Activated CD4-positive, alpha-beta T cell treated with anti-CD3 and anti-CD28 coated beads for 1 hour (primary cell): ENCODE data around the gene ADM5.

Experiments used
- DNase-seq: peaks from one replicate; pipeline ENCODE4 v3.0.0-alpha.2; 2020

The ADM5 gene, protein sequence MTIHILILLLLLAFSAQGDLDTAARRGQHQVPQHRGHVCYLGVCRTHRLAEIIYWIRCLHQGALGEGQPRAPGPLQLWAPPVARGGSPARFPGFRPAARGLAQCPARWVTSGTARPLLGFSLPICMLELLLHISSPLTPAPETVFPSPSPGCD

DNA sequence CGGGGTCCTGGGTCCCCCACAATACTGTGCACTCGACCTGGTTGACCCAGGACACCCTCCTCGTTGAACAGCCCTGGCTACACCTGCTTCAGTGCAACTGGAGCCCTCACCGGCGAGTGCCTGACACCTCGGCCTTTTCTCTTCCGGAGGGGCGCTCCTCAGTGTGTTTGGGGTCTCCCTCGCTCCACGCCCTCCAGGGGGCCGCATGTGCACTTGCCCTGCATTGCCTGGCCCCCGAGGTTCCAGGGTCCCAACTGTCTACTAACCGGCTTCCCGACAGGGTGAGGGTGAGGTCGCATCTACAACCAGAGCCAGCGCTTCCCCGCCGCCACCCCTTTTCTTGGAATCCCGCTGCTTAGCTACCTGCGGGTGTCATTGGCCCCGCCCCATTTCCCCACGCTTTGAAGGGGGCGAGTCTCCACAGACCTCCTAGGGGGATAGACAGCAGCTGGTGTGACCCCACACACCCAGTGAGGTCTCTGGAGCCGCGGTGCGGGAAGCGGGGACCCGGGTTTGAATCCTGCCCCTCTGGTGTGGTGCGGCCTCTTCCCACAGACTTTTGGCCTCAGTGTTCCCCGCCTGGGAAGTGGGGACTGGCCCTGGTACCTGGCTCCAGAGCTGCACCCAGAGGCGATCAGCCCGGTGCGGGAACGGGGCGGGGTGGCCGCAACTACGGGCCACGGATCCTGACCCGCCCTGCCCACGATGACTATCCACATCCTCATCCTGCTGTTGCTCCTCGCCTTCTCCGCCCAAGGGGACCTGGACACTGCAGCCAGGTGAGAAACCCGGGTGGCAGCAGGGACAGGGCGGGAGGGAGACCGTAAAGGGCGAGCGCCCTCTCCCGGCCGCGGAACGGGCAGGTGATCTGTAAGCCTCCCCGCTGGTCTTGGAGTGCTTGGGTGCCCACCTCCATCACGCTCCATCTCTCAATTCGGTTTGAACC, at the start of gene ADM5:
ADM5 (plus strand) TSS at position 462 of the 946 bp plus-strand sequence; CDS start at position 706, 244 bp downstream.
- no peak for DNase-seq

DNA sequence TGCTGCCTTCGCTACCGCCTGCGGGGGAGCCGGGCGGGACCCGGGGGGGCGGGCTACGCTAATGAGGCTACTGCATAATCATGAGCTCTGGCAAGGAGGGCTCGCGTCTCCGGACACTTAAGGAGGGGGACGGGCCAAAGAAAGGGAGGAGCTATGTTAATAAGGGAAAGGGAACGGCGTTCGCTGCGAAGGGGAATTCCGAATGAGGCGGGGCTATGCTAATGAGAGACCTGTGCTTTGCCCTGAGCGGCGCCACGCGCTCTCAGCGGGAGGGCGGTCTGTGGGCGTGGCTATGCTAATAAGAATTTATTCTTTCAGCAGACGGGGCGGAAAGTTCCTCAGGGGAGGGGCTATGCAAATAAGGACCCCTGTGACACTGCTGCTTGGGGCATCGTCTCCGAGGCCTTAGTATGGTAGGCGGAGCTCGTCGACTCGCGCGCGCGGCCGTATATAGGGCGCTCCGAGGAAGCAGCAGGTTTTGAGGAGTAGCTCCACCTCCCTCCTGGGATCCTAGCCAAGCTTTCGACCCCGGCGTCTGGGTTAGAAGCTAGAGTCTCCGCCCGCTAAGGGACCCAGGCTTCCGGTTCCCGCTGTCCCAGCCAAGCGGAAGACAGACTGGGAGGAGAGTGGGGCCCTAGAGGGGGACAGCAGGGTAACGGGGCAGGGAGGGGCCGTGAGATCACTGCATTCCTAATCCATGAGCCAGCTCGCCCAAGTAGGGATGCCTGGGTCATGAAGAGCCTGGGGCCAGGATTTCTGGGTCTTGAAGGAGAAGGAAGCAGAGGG, 49.1 kb upstream of the ADM5 start, which contains the start of gene RRAS:
RRAS (minus strand) TSS at position 31 of the 786 bp plus-strand sequence. CDS start 45 bp downstream, outside the sequence.
- DNase-seq: peak; percentile 99

DNA sequence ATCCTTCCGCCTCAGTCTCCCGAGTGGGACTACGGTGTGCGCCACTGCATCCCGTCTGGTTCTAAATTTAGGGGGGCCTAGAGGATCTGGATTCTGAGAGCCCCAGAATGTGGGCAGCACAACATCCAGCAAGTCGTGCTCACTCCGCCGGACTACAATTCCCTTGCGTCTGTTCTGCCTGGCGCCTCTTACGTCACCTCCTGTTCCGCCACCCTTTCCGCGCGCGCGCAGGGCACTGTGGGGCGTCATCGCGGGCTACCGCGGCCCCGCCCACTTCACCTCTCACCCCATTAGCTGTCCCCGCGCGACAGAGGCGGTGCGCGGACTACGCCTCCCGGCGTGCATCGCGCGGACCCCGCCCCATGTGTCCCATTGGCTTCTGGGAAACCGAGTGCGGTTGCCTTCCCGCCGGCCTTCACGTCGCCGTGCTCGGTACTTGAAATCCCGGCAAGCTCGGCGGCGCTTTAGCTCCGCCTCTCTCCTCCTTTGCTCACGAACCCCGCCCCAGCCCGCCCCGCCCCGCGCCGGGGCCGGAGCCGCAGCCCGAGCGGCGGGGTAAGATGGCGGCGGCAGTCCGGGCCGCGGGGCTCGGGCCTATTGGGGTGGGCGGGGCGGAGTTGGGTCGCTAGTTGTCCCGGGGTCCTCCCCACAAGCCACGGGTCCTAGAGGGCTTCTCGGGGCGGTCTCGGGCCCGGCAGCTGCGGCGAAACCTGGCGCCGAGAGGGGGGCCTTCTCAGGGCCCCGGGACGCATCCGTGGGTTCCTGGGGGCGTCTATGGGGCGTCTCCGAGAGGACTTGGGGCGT, 47.5 kb upstream of the ADM5 start, which contains the start of gene SCAF1:
SCAF1 (plus strand) TSS at position 522 of the 804 bp plus-strand sequence. CDS start 2,818 bp downstream, outside the sequence.
- peak; percentile 99 for DNase-seq

DNA sequence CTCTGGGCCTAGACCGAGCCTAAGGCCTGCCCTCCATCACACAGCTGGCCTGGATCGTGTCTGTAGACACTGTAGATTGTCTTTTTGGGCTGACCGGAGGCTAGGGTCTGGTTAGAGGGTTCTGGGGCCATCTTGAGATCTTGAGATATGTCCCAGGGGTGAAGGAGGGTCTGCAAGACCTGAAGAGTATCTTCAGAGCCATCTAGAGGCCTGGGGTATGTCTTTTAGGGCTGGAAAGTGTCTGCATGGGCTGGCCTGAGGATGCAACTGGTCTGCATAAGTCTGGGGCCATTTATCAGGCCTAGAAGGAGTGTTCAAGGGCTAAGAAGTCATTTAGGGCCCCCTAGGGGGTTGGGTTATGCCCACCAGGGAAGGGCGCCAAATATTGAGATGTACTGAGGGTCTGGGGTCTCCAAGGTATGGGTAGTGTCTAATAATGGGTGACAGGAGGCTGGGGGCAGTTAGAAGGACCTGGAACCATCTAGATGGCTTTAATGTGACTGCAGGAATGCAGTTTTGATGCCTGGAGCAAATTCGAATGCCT, 46.8 kb upstream of the ADM5 start:
- no peak for DNase-seq

DNA sequence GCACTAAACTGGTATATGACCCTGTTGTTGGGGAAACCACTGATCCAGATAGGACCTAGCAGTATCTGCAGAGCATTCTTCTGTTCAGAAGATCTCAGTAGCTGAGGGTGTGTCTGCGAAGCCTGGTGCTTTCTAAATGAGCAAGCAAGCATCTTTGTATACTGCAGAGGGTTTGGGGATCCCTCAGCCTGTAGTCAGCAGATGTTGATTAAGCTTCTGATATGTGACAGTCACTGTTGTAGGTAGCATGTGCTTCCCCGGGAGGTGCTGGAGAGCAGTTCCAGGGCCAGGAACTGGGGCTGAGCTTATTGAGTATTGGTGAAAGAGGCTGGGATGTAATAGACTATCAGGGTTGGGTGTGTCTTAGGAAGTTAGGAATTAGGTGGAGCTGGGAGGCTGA, 45.9 kb upstream of the ADM5 start:
- DNase-seq: no peak

DNA sequence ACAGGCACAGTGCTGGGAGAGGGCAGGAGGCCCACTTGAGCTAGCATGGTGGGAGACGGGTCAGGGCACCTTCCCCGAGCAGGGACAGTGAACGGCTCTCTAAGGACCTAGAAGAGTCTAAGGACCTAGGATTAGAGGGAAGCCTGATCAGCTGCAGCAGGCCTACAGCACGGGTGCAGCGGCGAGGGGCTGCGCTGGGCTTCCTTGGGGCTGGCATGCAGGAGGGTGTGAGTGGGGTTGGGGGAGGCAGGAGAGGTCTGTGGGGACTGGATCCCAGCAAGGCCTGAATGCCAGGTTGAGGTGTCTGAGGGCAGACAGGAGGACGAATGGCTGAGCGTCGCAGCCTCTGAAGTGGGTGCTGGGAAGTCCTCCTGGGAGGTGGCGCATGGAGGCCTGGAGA, 43.8 kb upstream of the ADM5 start:
- no peak for DNase-seq

DNA sequence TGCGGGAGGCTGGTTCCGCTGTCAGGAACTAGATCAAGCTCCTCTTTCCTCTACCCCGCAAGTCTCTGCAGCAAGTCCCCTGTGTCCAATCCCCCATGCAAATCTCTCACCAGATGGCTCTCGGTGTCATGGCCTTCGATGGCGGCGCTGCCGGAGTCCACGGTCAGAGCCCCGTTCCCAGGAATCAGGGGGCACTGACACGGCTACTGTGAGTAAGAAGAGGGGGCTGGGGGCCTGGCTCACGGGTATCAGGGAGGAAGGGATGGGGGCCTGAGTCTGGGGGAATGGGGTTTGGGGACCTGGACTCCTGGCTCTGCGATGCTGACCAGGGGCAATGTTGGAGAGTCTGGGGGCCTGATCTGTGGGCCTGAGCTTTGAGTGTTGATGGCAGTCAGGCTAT, 43.4 kb upstream of the ADM5 start:
- no peak for DNase-seq

DNA sequence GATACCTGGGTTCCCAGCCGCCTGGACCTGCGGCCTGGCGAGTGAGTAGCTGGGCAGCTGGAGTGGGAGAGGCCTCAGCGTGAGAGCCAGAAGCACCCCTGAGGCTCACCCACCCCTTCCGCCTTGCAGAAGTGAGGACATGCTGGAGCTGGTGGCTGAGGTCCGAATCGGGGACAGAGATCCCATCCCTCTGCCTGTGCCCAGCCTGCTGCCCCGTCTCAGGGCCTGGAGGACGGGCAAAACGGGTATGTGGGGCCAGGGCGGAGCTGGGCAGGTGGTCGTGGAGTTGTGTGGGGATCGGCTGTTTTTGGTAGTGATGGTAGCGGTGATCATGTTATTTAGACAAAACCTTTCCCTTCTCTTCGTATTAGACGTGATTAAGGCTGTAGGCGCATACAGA, 42.8 kb upstream of the ADM5 start:
- no peak for DNase-seq

DNA sequence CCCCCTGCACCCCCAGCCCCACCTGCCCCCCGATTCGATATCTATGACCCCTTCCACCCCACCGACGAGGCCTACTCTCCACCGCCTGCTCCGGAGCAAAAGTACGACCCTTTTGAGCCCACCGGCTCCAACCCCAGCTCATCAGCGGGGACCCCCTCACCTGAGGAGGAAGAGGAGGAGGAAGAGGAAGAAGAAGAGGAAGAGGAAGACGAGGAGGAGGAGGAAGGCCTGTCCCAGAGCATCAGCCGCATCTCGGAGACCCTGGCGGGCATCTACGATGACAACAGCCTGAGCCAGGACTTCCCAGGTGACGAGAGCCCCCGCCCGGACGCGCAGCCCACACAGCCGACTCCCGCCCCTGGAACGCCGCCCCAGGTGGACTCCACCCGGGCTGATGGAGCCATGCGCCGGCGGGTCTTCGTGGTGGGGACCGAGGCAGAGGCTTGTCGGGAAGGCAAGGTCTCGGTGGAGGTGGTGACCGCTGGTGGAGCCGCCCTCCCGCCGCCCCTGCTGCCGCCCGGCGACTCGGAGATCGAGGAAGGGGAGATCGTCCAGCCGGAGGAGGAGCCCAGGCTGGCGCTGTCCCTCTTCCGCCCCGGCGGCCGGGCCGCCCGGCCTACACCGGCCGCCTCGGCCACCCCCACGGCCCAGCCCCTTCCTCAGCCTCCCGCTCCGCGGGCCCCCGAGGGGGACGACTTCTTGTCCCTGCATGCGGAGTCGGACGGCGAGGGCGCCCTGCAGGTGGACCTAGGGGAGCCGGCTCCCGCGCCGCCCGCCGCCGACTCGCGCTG, 38.2 kb upstream of the ADM5 start:
- no peak for DNase-seq

DNA sequence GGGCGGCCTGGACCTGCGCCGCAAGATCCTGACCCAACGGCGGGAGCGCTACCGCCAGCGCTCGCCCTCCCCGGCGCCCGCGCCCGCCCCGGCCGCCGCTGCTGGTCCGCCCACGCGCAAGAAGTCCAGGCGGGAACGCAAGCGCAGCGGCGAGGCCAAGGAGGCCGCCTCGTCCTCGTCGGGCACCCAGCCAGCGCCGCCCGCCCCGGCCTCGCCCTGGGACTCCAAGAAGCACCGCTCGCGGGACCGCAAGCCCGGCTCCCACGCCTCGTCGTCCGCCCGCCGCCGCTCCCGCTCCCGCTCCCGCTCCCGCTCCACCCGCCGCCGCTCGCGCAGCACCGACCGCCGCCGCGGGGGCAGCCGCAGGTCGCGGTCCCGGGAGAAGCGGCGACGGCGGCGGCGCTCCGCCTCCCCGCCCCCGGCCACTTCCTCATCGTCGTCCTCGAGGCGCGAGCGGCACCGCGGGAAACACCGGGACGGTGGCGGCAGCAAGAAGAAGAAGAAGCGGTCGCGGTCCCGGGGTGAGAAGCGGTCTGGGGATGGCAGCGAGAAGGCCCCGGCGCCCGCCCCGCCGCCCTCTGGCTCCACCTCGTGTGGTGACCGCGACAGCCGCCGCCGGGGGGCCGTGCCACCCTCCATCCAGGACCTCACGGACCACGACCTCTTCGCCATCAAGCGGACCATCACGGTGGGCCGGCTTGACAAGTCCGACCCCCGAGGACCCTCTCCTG, 37.4 kb upstream of the ADM5 start:
- no peak for DNase-seq

DNA sequence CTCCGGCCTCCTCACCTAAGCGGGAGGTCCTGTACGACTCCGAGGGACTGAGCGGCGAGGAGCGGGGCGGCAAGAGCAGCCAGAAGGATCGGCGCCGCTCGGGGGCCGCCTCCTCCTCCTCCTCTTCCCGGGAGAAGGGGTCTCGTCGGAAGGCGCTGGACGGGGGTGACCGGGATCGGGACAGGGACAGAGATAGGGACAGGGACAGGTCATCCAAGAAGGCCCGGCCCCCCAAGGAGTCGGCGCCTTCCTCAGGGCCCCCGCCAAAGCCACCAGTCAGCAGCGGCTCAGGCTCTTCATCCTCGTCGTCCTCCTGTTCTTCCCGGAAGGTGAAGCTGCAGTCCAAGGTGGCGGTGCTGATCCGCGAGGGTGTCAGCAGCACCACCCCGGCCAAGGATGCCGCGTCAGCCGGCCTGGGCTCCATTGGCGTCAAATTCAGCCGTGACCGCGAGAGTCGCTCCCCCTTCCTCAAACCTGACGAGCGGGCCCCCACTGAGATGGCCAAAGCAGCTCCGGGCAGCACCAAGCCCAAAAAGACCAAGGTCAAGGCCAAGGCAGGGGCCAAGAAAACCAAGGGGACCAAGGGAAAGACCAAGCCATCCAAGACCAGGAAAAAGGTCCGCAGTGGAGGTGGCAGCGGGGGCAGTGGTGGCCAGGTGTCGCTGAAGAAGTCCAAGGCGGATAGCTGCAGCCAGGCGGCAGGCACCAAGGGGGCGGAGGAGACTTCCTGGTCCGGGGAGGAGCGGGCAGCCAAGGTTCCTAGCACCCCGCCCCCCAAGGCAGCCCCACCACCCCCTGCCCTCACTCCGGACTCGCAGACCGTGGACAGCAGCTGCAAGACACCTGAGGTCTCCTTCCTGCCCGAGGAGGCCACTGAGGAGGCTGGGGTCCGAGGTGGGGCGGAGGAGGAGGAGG, 36.6 kb upstream of the ADM5 start:
- DNase-seq: no peak

DNA sequence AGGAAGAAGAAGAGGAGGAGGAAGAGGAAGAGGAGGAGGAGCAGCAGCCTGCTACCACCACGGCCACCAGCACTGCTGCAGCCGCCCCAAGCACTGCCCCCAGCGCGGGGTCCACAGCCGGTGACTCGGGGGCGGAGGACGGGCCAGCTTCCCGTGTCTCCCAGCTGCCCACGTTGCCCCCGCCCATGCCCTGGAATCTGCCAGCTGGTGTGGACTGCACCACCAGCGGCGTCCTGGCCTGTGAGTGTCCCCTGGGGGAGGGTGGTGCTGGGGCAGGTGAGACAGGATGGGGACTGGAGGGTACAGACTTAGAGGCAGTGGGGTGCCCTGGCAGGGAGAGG, 36.0 kb upstream of the ADM5 start:
- DNase-seq: no peak

DNA sequence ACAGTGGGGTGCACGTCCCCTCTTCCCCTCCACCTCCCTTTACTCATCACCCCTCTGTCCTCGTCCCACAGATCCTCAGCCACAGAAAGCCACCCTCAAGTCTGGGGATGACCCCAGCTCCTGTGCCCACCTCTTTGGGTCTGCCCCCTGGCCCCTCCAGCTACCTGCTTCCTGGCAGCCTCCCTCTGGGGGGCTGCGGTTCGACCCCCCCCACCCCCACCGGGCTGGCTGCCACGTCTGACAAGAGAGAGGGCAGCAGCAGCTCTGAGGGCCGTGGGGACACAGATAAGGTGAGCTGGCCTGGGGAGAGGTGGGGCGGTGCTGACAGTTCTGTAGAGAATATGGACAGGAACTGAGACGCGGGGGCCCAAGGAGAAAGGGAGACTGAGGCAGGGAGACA, 34.8 kb upstream of the ADM5 start:
- no peak for DNase-seq

DNA sequence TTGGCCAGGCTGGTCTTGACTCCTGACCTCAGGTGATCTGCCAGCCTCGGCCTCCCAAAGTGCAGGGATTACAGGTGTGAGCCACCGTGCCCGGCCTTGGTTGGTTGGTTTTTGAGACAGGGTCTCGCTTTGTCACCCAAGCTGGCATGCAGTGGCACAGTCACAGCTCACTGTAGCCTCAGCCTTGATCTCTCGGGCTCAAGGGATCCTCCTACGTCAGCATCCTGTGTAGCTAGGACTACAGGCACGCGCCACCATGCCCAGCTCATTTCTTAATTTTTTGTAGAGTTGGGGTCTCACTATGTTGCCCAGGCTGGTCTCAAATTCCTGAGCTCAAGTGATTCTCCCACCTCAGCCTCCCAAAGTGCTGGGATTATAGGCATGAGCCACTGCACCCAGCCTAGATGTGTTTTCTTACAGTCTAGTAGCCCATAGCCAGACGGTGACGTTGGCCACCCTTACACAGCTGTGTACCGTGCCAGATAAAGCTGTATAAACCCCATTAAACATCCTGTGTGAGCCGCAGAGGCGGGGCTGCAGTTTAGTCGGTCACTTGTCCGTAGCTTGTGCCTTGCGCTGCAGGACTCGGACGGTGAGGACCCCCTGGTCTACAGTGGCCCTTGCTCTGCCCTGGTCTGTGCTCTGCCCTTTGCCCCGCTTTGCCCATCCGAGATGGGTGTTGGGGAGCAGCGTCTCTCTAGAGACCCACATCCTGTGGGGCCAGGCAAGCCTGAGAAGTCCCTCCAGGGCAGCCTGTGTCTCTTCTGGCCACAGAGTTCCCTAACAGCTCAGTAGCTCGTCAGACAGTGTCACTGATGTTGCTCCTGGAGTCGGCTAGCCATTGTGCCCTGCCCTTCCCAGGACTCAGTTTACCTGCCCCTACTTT, 33.6 kb upstream of the ADM5 start:
- DNase-seq: no peak

DNA sequence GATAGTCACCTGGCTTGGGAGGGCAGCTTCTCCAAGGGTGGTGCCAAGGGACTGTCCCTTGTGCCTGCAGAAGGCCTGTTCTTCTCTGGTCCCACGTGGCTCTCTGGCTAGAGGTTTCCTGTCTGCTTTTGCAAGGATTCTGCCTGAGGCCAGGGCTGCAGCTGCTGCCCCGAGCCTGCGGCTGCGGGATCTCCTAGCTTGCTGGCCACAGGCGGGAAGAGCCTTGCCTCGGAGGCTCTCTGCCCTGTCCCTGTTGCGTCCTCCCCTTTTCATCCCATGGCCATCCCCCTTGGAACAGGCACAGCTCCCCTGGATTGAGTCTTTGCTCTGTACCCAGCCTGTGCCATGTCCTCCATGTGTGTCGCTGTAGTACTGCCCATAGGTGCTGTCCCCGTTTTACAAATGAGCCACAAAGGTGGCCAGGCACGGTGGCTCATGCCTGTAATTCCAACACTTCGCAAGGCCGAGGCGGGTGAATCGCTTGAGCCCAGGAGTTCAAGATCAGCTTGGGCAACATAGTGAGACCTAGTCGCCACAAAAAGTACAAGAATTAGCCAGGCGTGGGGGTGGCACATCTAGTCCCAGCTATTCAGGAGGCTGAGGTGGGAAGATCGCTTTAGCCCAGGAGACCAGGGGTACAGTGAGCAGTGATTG, 32.8 kb upstream of the ADM5 start:
- no peak for DNase-seq

DNA sequence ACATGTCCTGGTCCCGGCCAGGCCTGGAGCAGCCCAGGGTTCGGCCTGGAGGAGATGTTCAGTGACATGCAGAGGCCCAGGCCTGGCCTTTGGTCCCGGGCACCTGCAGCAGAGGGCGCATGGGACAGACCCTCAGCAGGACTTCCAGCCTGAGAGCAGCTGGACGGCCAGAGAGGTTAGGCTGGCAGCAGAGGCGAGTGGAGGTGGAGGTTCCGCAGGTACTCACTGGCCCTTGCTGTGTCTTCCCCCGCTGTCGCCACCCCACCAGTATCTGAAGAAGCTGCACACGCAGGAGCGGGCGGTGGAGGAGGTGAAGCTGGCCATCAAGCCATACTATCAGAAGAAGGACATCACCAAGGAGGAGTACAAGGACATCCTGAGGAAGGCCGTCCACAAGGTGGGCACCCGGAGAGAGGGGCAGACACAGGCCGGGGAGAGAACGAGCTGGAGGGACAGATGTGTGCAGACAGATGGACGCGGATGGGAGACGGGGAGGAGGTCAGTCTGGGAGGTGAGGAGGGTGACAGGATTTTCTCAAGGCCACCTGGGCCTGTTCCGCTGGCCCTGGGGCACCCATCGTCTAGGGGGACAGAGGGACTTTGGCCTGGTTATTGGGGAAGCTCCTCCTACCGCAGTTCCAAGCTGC, 31.8 kb upstream of the ADM5 start:
- DNase-seq: no peak

DNA sequence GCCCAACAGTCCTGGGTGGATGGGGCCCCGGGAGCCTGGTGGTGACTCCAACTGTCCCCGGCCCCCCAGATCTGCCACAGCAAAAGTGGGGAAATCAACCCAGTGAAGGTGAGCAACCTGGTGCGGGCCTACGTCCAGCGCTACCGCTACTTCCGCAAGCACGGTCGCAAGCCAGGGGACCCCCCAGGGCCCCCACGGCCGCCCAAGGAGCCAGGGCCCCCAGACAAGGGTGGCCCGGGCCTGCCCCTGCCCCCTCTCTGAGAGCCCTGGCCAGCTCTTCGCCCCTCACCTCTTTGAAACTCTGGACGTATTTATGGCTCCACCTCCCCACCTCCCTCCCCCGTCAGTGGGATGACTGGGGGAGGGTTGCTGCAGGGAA, 31.3 kb upstream of the ADM5 start:
- DNase-seq: no peak
